ENCODE measurements around the gene AQP4. TPM values are rescaled to one million over a fixed set of nuclear protein-coding genes. Genes with fewer than 3 reads are reported as not detected.

AQP4 gene
- total and polyA plus RNA-seq, 2 donors (not counting 1 experiment from before 2014, with no cell fraction given) = not detected

GRCh38 chr18:26812462-26812861 lies 53.0 kb downstream of the AQP4 start:
- H3K79me2 ChIP-seq (ENCODE audit: control insufficient read depth, insufficient read depth, low read length) = no peaks in the 10 kb centered on the region
- no peak overlapping the region for H3K4me3 ChIP-seq (replicated peaks in 1 of 4; ENCODE audit: control extremely low read depth in 1 of 4, insufficient read depth in 1 of 4, low read depth in 3 of 4, low read length in 4 of 4)
- no peaks in the 10 kb centered on the region for H3K4me1 ChIP-seq (ENCODE audit: control insufficient read depth, extremely low read depth, insufficient read depth, low read length)
- no peak overlapping the region for H3K27ac ChIP-seq (ENCODE audit: insufficient read depth, low read length)
- no peaks in the 10 kb centered on the region for H3K36me3 ChIP-seq (ENCODE audit: control insufficient read depth, insufficient read depth, low read length)
- H3K4me2 ChIP-seq (ENCODE audit: extremely low read depth, insufficient read depth, low read length) = no peak overlapping the region
- H3K9ac ChIP-seq (ENCODE audit: insufficient read depth, low read length) = no peak overlapping the region
- DNase-seq (ENCODE audit: low read depth in 2 of 2) = no peak
- H3K9me3 ChIP-seq (ENCODE audit: control insufficient read depth, insufficient read depth, low read depth, low read length) = no peaks in the 10 kb centered on the region
- no peak overlapping the region for H2AFZ ChIP-seq (ENCODE audit: low read length)
- TF ChIP-seq EZH2 (IDR thresholded peaks at IDR 0.05; ENCODE audit: low read length, missing control alignments) = no peak
- TF ChIP-seq, protein P1, sequence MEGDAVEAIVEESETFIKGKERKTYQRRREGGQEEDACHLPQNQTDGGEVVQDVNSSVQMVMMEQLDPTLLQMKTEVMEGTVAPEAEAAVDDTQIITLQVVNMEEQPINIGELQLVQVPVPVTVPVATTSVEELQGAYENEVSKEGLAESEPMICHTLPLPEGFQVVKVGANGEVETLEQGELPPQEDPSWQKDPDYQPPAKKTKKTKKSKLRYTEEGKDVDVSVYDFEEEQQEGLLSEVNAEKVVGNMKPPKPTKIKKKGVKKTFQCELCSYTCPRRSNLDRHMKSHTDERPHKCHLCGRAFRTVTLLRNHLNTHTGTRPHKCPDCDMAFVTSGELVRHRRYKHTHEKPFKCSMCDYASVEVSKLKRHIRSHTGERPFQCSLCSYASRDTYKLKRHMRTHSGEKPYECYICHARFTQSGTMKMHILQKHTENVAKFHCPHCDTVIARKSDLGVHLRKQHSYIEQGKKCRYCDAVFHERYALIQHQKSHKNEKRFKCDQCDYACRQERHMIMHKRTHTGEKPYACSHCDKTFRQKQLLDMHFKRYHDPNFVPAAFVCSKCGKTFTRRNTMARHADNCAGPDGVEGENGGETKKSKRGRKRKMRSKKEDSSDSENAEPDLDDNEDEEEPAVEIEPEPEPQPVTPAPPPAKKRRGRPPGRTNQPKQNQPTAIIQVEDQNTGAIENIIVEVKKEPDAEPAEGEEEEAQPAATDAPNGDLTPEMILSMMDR (conservative IDR thresholded peaks at IDR 0.05 in 1 of 2, IDR thresholded peaks at IDR 0.05 in 1 of 2; ENCODE audit: low read depth in 1 of 2, low read length in 2 of 2) = no peak
- H3K27me3 ChIP-seq (ENCODE audit: control insufficient read depth, insufficient read depth, low read length) = no peaks in the 10 kb centered on the region
- H4K20me1 ChIP-seq (ENCODE audit: control insufficient read depth, extremely low read depth, insufficient read depth, low read length) = no peaks in the 10 kb centered on the region

- Histone ChIP-seq H3K36me3 (ENCODE audit: control insufficient read depth, insufficient read depth, low read length) (no peaks in the 10 kb centered on the region), H3K27ac (ENCODE audit: insufficient read depth, low read length) (no peak overlapping the region), H3K79me2 (ENCODE audit: control insufficient read depth, insufficient read depth, low read length) (no peaks in the 10 kb centered on the region), H3K4me2 (ENCODE audit: extremely low read depth, insufficient read depth, low read length) (no peak overlapping the region), H2AFZ (ENCODE audit: low read length) (no peak overlapping the region), H3K4me3 (replicated peaks in 1 of 4; ENCODE audit: control extremely low read depth in 1 of 4, insufficient read depth in 1 of 4, low read depth in 3 of 4, low read length in 4 of 4) (no peak overlapping the region), H3K4me1 (ENCODE audit: control insufficient read depth, extremely low read depth, insufficient read depth, low read length) (no peaks in the 10 kb centered on the region), H3K9me3 (ENCODE audit: control insufficient read depth, insufficient read depth, low read depth, low read length) (no peaks in the 10 kb centered on the region), H4K20me1 (ENCODE audit: control insufficient read depth, extremely low read depth, insufficient read depth, low read length) (no peaks in the 10 kb centered on the region), H3K27me3 (ENCODE audit: control insufficient read depth, insufficient read depth, low read length) (no peaks in the 10 kb centered on the region), H3K9ac (ENCODE audit: insufficient read depth, low read length) (no peak overlapping the region)
- TF ChIP-seq EZH2 (IDR thresholded peaks at IDR 0.05; ENCODE audit: low read length, missing control alignments) = no peak
- TF ChIP-seq, protein P1 (conservative IDR thresholded peaks at IDR 0.05 in 1 of 2, IDR thresholded peaks at IDR 0.05 in 1 of 2; ENCODE audit: low read depth in 1 of 2, low read length in 2 of 2) = no peak
- DNase-seq (ENCODE audit: low read depth in 2 of 2) = no peak
These were observed 56.2 kb downstream of the AQP4 start for GRCh38 chr18:26809346-26809745.

GRCh38 chr18:26806224-26806623 lies 59.3 kb downstream of the AQP4 start:
- Histone ChIP-seq H3K4me3 (replicated peaks in 1 of 4; ENCODE audit: control extremely low read depth in 1 of 4, insufficient read depth in 1 of 4, low read depth in 3 of 4, low read length in 4 of 4) (no peak overlapping the region), H4K20me1 (ENCODE audit: control insufficient read depth, extremely low read depth, insufficient read depth, low read length) (no peaks in the 10 kb centered on the region), H3K9ac (ENCODE audit: insufficient read depth, low read length) (no peak overlapping the region), H3K4me2 (ENCODE audit: extremely low read depth, insufficient read depth, low read length) (no peak overlapping the region), H2AFZ (ENCODE audit: low read length) (no peak overlapping the region), H3K27me3 (ENCODE audit: control insufficient read depth, insufficient read depth, low read length) (no peaks in the 10 kb centered on the region), H3K79me2 (ENCODE audit: control insufficient read depth, insufficient read depth, low read length) (no peaks in the 10 kb centered on the region), H3K9me3 (ENCODE audit: control insufficient read depth, insufficient read depth, low read depth, low read length) (no peaks in the 10 kb centered on the region), H3K4me1 (ENCODE audit: control insufficient read depth, extremely low read depth, insufficient read depth, low read length) (no peaks in the 10 kb centered on the region), H3K27ac (ENCODE audit: insufficient read depth, low read length) (no peak overlapping the region), H3K36me3 (ENCODE audit: control insufficient read depth, insufficient read depth, low read length) (no peaks in the 10 kb centered on the region)
- no peak for DNase-seq (ENCODE audit: low read depth in 2 of 2)
- no peak for TF ChIP-seq EZH2 (IDR thresholded peaks at IDR 0.05; ENCODE audit: low read length, missing control alignments)
- TF ChIP-seq, protein P1 (conservative IDR thresholded peaks at IDR 0.05 in 1 of 2, IDR thresholded peaks at IDR 0.05 in 1 of 2; ENCODE audit: low read depth in 1 of 2, low read length in 2 of 2) = no peak

Data from fibroblast of lung (primary cell).